Skeletal muscle tissue (tissue), 4 donors: ENCODE data around the gene STMN3. TPM values are rescaled to one million over a fixed set of nuclear protein-coding genes. Genes with fewer than 3 reads are reported as not detected.
"Not testable (repeated sequence)": the region's sequence is repeated elsewhere in the genome, so short reads cannot be mapped to it uniquely, and the experiment has no call there.

Experiments
- H3K27ac ChIP-seq: one replicate; pipeline ENCODE4 v1.7.0; 2013; ENCODE audit warnings: mild to moderate bottlenecking, low read depth, low read length, inconsistent platforms
- H3K27me3 ChIP-seq, 3 donors: one replicate each; pipeline ENCODE4 v1.7.0; 2013; ENCODE audit warnings: low read length in 3 of 3; ENCODE audit not compliant: control insufficient read depth in 3 of 3, insufficient read depth in 3 of 3
- H3K36me3 ChIP-seq, 3 donors: one replicate each; pipeline ENCODE4 v1.7.0; 2013; ENCODE audit warnings: low read length in 3 of 3; ENCODE audit not compliant: control insufficient read depth in 3 of 3, insufficient read depth in 3 of 3
- H3K4me1 ChIP-seq, 3 donors: one replicate each; pipeline ENCODE4 v1.7.0; 2013; ENCODE audit warnings: low read length in 3 of 3, mild to moderate bottlenecking in 3 of 3; ENCODE audit not compliant: control insufficient read depth in 3 of 3, insufficient read depth in 3 of 3
- H3K4me3 ChIP-seq, 3 donors: one replicate each; pipeline ENCODE4 v1.7.0; 2013; ENCODE audit warnings: low read length in 3 of 3
- H3K9ac ChIP-seq, 3 donors: one replicate each; pipeline ENCODE4 v1.7.0; 2013; ENCODE audit warnings: low read length in 3 of 3, mild to moderate bottlenecking in 3 of 3, moderate library complexity in 2 of 3, low read depth in 1 of 3
- H3K9me3 ChIP-seq, 3 donors: one replicate each; pipeline ENCODE4 v1.7.0; 2013; ENCODE audit warnings: low read length in 3 of 3; ENCODE audit not compliant: control insufficient read depth in 3 of 3
- total RNA-seq: library from RNA; depleted of rRNA; stranded (reverse); fragments of >200 nt; gene quantifications from one replicate; pipeline ENCODE4 v1.2.3, GENCODE V29; 2014
- donor health status: Osteomylitis.

STMN3 gene
- total RNA-seq, 1 donor from 2014 or later = 10.4 TPM

DNA sequence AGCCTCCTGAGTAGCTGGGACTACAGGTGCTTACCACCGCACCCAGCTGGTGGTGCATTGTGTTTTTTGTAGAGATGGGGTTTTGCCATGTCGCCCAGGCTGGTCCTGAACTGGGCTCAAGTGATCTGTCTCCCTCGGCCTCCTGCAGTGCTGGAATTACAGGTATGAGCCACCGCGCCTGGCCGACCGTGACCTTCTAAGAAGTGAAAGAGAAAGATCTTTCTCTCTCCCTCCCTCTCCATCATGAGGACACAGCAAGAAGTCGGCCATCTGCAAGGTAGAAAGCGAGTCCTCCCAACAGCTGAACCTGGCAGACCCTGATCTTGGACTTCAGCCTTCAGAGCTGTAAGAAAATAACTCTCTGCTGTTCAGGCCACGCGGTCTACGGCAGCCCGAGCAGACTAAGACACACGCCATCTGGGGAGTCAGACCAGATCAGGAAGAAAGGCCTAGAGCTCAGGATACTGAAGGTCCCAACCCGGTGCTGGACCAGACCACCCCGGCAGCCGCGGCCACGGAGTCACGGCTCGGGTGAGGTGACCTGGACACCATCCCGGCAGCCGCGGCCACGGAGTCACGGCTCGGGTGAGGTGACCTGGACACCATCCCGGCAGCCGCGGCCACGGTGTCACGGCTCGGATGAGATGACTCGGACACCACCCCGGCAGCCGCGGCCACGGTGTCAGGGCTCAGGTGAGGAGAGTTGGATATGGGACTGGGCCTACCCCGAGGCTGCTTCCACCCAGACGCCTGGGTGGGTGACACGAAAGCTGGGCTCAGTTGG is 35.9 kb downstream of the STMN3 start:
- H3K27ac ChIP-seq = no peak overlapping the region
- H3K9me3 ChIP-seq = no peaks in the 10 kb centered on the region
- H3K4me3 ChIP-seq = no peak overlapping the region
- no peak overlapping the region for H3K9ac ChIP-seq
- peaks cover 0 to 3% (median 0%) of the 10 kb centered on the region in 3 donors for H3K4me1 ChIP-seq
- no peaks in the 10 kb centered on the region for H3K27me3 ChIP-seq
- peaks cover 25 to 34% (median 25%) of the 10 kb centered on the region in 3 donors for H3K36me3 ChIP-seq

DNA sequence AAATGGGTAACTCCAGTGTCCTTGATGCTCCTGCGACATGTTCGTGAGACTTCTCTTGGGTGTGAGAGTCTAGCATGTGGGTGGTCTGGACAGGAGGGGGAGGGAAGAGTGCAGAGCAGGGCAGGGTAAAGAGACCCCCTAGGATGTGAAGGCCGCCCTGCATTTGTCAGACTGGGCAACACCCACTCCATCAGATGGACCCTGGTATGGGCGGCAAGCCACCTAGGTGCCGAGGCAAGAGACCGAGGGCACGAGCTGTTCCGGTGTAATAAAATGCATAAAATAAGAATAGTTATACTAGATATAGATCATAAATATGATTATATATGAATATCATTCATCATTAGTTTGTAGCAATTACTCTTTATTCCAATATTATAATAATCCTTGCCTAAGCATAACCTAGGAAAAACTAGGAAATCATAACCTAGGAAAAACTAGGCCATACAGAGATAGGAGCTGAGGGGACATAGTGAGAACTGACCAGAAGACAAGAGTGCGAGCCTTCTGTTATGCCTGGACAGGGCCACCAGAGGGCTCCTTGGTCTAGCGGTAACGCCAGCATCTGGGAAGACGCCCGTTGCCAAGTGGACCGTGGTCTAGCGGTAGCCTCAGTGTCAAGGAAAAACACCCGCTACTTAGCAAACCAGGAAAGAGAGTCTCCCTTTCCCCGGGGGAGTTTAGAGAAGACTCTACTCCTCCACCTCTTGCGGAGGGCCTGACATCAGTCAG is 39.2 kb downstream of the STMN3 start:
- H3K36me3 ChIP-seq = peaks cover 21 to 30% (median 22%) of the 10 kb centered on the region in 3 donors
- not testable (repeated sequence) for H3K27me3 ChIP-seq, H3K27ac ChIP-seq, H3K9ac ChIP-seq, H3K4me1 ChIP-seq, H3K4me3 ChIP-seq, H3K9me3 ChIP-seq

DNA sequence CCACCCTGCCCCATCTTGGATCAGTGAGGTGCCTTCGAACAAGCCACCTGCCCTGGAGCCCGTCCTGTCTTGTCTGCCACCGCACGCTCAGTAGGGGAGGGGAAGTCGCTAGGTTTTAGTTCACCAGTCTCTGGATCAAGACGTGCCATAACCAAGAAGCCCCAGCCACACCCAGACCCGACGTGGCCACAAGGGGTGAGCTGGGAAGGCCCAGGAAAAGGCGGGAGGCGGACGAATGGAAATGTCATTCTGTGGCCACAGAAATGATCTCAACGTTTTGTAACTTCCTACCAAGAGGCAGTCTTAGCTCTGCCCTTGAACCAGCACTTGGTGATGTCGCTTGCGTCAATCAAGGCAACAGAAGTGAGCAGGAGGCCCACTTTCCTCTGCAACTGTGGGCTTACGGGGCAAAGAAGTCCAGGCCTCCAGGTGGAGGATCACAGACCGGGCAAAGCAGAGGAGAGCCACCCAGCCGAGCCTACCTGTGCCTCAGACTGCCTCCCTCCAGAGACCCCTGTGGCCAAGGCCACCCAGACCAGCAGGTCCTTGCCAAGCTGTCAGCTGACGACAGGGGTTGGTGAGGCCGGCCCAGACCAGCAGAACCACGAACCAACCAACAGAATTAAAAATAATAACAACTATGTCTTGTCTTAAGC is 40.8 kb downstream of the STMN3 start:
- no peak overlapping the region for H3K27ac ChIP-seq
- no peaks in the 10 kb centered on the region for H3K9me3 ChIP-seq
- H3K9ac ChIP-seq = no peak overlapping the region

DNA sequence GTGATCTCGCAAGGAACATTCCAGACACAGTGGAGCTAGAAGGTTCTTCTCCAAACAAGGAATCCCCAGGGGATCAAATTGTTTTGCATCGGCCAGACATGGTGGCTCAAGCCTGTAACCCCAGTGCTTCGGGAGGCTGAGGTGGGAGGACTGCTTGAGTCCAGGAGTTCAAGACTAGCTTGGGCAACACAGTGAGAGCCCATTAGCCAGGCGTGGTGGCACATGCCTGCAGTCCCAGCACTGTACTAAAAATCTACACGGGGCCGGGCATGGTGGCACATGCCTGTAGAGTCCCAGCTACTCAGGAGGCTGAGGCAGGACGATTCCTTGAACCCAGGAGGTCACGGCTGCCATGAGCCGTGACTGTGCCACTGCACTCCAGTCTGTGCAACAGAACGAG is 41.6 kb downstream of the STMN3 start:
- peaks cover 0 to 5% (median 3%) of the 10 kb centered on the region in 3 donors for H3K4me1 ChIP-seq
- H3K9ac ChIP-seq = no peak overlapping the region

More for the DNA sequence above, 40.8 kb downstream of the STMN3 start:
- H3K4me1 ChIP-seq = peaks cover 0 to 5% (median 3%) of the 10 kb centered on the region in 3 donors
- no peak overlapping the region for H3K4me3 ChIP-seq
- peaks cover 5 to 15% (median 7%) of the 10 kb centered on the region in 3 donors for H3K36me3 ChIP-seq
- no peaks in the 10 kb centered on the region for H3K27me3 ChIP-seq

DNA sequence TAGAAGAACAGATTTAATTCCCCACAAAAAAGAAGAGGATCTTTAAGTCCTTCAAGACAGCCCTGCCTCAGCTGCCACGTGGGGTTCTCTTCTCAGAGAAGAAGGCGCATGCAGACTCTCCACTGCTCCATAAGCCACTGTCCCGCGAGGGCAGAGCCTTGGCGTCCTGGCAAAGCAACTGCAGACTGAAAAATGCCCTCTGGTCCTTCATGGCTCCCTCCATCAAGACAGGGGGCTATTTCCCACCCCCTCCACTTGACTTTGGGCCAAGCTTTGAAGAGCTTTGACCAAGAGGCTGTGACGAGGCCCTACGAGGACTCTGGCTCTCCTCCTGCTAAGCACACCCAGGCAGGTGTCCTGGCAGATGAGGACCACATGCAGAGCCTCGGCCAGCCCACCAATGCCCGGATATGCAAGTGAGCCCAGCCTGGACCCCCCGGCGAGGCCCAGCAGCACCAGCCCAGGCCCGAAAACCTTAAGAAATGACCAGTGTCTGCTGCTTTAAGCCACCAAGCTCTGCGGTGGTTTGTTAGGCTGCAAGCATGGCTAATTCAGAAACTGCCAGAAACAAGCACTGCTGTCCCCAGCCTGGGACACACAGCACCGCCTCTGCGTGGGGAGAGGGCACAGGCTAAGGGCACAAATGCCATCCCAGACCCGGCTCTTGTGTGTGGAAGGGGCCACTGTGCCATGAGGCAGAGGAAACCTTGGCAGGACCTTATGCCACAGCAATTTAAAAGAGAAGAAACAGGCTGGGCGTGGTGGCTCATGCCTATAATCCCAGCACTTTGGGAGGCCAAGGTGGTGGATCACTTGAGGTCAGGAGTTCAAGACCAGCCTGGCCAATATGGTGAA is 42.4 kb downstream of the STMN3 start:
- no peak overlapping the region for H3K4me3 ChIP-seq
- H3K4me1 ChIP-seq = peaks cover 0 to 5% (median 3%) of the 10 kb centered on the region in 3 donors
- H3K27me3 ChIP-seq = no peaks in the 10 kb centered on the region
- no peak overlapping the region for H3K9ac ChIP-seq
- H3K36me3 ChIP-seq = peaks cover 0 to 5% (median 0%) of the 10 kb centered on the region in 3 donors
- no peaks in the 10 kb centered on the region for H3K9me3 ChIP-seq
- no peak overlapping the region for H3K27ac ChIP-seq

More for the DNA sequence above, 41.6 kb downstream of the STMN3 start:
- Histone ChIP-seq H3K27ac (no peak overlapping the region), H3K4me3 (no peak overlapping the region), H3K27me3 (no peaks in the 10 kb centered on the region), H3K9me3 (no peaks in the 10 kb centered on the region), H3K36me3 (peaks cover 0 to 9% (median 4%) of the 10 kb centered on the region in 3 donors)

DNA sequence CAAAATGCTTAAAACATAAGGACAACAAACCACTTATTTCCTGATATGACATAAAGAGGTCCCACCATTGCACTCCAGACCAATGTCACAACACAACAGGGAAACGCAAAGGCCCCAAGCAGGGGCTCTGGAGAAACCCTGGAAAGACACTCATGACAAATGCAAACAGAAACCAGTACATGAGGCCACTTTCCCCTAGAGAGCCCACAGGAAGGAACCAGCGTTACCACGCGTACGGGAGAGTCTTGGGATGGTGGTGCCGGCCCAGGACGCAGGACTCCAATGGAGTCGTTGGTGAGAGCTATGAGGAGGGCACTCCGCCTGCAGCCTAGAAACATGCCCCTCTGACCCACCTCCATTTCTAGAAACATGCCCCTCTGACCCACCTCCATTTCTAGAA is 46.5 kb downstream of the STMN3 start:
- no peaks in the 10 kb centered on the region for H3K9me3 ChIP-seq
- no peak overlapping the region for H3K27ac ChIP-seq
- H3K4me1 ChIP-seq = peaks cover 0 to 5% (median 0%) of the 10 kb centered on the region in 3 donors
- H3K4me3 ChIP-seq = no peak overlapping the region
- peaks cover 11 to 14% (median 12%) of the 10 kb centered on the region in 3 donors for H3K36me3 ChIP-seq
- no peaks in the 10 kb centered on the region for H3K27me3 ChIP-seq
- H3K9ac ChIP-seq = no peak overlapping the region

DNA sequence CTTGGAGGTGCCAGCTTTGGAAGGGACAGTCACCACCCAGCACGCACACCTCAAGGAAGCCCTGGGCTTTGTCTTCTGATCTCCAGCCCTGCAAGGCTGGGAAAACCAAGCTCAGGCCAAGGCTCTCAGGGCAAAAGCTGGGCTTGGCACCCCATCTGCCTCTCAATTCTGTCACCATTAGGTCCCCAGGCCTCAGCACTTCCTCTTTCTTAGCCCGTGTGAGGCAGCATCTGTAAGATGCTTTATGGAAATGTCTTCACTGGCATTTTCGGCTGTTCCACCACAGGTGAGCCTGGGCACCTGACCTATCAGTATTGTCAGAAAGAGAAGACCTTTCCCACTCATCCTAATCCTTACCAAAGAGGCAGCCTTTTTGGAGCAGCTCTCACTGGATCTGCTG is 50.9 kb downstream of the STMN3 start:
- no peak overlapping the region for H3K4me3 ChIP-seq
- peaks cover 29 to 41% (median 36%) of the 10 kb centered on the region in 3 donors for H3K36me3 ChIP-seq
- no peaks in the 10 kb centered on the region for H3K4me1 ChIP-seq
- no peaks in the 10 kb centered on the region for H3K27me3 ChIP-seq
- no peak overlapping the region for H3K27ac ChIP-seq
- H3K9ac ChIP-seq = no peak overlapping the region
- no peaks in the 10 kb centered on the region for H3K9me3 ChIP-seq

DNA sequence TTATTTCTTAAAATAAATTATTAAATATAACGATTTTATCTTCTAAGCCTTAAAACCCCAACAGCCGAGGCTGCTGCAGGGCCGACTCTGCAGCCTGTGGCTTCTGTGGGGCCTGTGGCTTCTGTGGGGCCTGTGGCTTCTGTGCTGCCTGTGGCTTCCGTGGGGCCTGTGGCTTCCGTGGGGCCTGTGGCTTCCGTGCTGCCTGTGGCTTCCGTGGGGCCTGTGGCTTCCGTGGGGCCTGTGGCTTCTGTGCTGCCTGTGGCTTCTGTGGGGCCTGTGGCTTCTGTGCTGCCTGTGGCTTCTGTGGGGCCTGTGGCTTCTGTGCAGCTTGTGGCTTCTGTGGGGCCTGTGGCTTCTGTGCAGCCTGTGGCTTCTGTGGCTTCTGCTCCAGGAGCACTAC is 51.5 kb downstream of the STMN3 start:
- peaks cover 29 to 41% (median 36%) of the 10 kb centered on the region in 3 donors for H3K36me3 ChIP-seq
- H3K27me3 ChIP-seq, H3K9ac ChIP-seq, H3K4me3 ChIP-seq, H3K4me1 ChIP-seq, H3K27ac ChIP-seq, H3K9me3 ChIP-seq: not testable (repeated sequence)

DNA sequence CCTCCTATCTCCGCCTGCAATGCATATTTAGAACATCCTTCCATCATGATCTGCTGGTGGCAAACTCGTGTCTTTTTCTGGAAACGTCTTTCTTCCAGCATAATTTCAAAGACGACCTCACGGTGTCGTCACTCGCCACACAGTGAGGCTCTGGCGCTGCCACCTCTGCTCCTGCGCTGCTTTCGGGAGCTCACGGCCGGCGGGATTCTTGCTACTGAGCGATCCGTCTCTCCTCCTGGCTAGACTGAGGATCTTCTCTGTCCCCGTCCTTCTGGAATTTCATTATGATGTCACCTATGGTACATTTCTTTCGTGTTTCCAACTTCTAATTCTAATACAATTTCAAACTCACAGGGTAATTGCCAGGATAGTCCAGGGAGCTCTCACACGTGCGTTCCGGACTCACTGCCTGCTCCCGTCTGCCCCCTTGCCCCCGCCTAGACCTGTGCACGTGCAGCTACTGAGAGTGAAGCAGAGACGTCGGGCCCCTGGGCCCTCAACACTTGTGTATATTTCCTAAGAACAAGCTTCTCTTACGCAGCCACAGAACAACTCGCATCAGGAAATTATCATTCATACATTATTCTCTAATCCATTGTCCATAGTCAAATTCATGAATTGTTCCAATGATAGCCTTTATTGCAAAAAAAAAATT is 53.7 kb downstream of the STMN3 start:
- no peaks in the 10 kb centered on the region for H3K9me3 ChIP-seq
- no peak overlapping the region for H3K9ac ChIP-seq
- no peaks in the 10 kb centered on the region for H3K27me3 ChIP-seq
- no peaks in the 10 kb centered on the region for H3K4me1 ChIP-seq
- H3K27ac ChIP-seq = no peak overlapping the region
- peaks cover 32 to 52% (median 36%) of the 10 kb centered on the region in 3 donors for H3K36me3 ChIP-seq
- H3K4me3 ChIP-seq = no peak overlapping the region
